Measurements from ENCODE around the gene CA9.

The CA9 gene

GRCh38 chr9:35716230-35716629, 42.5 kb downstream of the CA9 start:
- Mint-ChIP-seq H3K4me3 (no peak overlapping the region), H3K27me3 (no peaks in the 10 kb centered on the region), H3K36me3 (ENCODE audit: low read depth) (no peaks in the 10 kb centered on the region), H3K4me1 (ENCODE audit: low read depth) (peaks cover 11% of the 10 kb centered on the region), H3K9me3 (no peaks in the 10 kb centered on the region), H3K27ac (no peak overlapping the region)
- intact Hi-C loops (cut with micrococcal nuclease) = no loop called here

- no peak overlapping the region for H3K27ac Mint-ChIP-seq
These were observed 43.6 kb downstream of the CA9 start for GRCh38 chr9:35717132-35717870.

GRCh38 chr9:35718721-35719511, 45.2 kb downstream of the CA9 start:
- no peaks in the 10 kb centered on the region for H3K36me3 Mint-ChIP-seq (ENCODE audit: low read depth)
- intact Hi-C loops (cut with micrococcal nuclease) = no loop called here
- H3K4me3 Mint-ChIP-seq = no peak overlapping the region
- H3K9me3 Mint-ChIP-seq = no peaks in the 10 kb centered on the region
- no peaks in the 10 kb centered on the region for H3K27me3 Mint-ChIP-seq
- H3K4me1 Mint-ChIP-seq (ENCODE audit: low read depth) = peaks cover 22% of the 10 kb centered on the region
- H3K27ac Mint-ChIP-seq = no peak overlapping the region

More at GRCh38 chr9:35717132-35717870, 43.6 kb downstream of the CA9 start:
- Mint-ChIP-seq H3K4me3 (no peak overlapping the region), H3K36me3 (ENCODE audit: low read depth) (no peaks in the 10 kb centered on the region), H3K4me1 (ENCODE audit: low read depth) (peaks cover 21% of the 10 kb centered on the region), H3K27me3 (no peaks in the 10 kb centered on the region), H3K9me3 (no peaks in the 10 kb centered on the region)
- intact Hi-C loops (cut with micrococcal nuclease) = no loop called here

GRCh38 chr9:35719546-35719945, 45.8 kb downstream of the CA9 start:
- no peak overlapping the region for H3K27ac Mint-ChIP-seq
- H3K4me3 Mint-ChIP-seq = no peak overlapping the region
- no peaks in the 10 kb centered on the region for H3K36me3 Mint-ChIP-seq (ENCODE audit: low read depth)
- intact Hi-C loops (cut with micrococcal nuclease) = no loop called here
- H3K27me3 Mint-ChIP-seq = no peaks in the 10 kb centered on the region
- H3K9me3 Mint-ChIP-seq = no peaks in the 10 kb centered on the region
- H3K4me1 Mint-ChIP-seq (ENCODE audit: low read depth) = peaks cover 22% of the 10 kb centered on the region

- Mint-ChIP-seq H3K36me3 (ENCODE audit: low read depth) (no peaks in the 10 kb centered on the region), H3K27ac (no peak overlapping the region), H3K27me3 (no peaks in the 10 kb centered on the region), H3K9me3 (no peaks in the 10 kb centered on the region), H3K4me1 (ENCODE audit: low read depth) (peaks cover 22% of the 10 kb centered on the region), H3K4me3 (no peak overlapping the region)
- intact Hi-C loops (cut with micrococcal nuclease) = no loop called here
These were observed 49.7 kb downstream of the CA9 start for GRCh38 chr9:35723426-35723825.

GRCh38 chr9:35723908-35724307, 50.2 kb downstream of the CA9 start:
- no peak overlapping the region for H3K27ac Mint-ChIP-seq
- intact Hi-C loops (cut with micrococcal nuclease) = no loop called here
- H3K9me3 Mint-ChIP-seq = no peaks in the 10 kb centered on the region
- no peaks in the 10 kb centered on the region for H3K36me3 Mint-ChIP-seq (ENCODE audit: low read depth)
- H3K4me1 Mint-ChIP-seq (ENCODE audit: low read depth) = peaks cover 21% of the 10 kb centered on the region
- H3K27me3 Mint-ChIP-seq = no peaks in the 10 kb centered on the region
- H3K4me3 Mint-ChIP-seq = no peak overlapping the region

- intact Hi-C loops (cut with micrococcal nuclease) = no loop called here
- no peaks in the 10 kb centered on the region for H3K9me3 Mint-ChIP-seq
- H3K27ac Mint-ChIP-seq = no peak overlapping the region
- H3K36me3 Mint-ChIP-seq (ENCODE audit: low read depth) = no peaks in the 10 kb centered on the region
- no peak overlapping the region for H3K4me3 Mint-ChIP-seq
- no peaks in the 10 kb centered on the region for H3K27me3 Mint-ChIP-seq
- H3K4me1 Mint-ChIP-seq (ENCODE audit: low read depth) = peaks cover 11% of the 10 kb centered on the region
These were observed 51.6 kb downstream of the CA9 start for GRCh38 chr9:35725362-35725761.

- no peaks in the 10 kb centered on the region for H3K27me3 Mint-ChIP-seq
- peaks cover 5% of the 10 kb centered on the region for H3K4me1 Mint-ChIP-seq (ENCODE audit: low read depth)
- no peak overlapping the region for H3K27ac Mint-ChIP-seq
- intact Hi-C loops (cut with micrococcal nuclease) = no loop called here
- peaks cover 9% of the 10 kb centered on the region for H3K36me3 Mint-ChIP-seq (ENCODE audit: low read depth)
- no peaks in the 10 kb centered on the region for H3K9me3 Mint-ChIP-seq
- H3K4me3 Mint-ChIP-seq = peak overlapping the region; percentile 41
These were observed 53.2 kb downstream of the CA9 start for GRCh38 chr9:35726931-35727330.

GRCh38 chr9:35727676-35728040, 53.9 kb downstream of the CA9 start:
- H3K9me3 Mint-ChIP-seq = no peaks in the 10 kb centered on the region
- H3K27ac Mint-ChIP-seq = no peak overlapping the region
- intact Hi-C loops (cut with micrococcal nuclease) = no loop called here
- H3K4me1 Mint-ChIP-seq (ENCODE audit: low read depth) = peaks cover 2% of the 10 kb centered on the region
- H3K27me3 Mint-ChIP-seq = no peaks in the 10 kb centered on the region
- no peak overlapping the region for H3K4me3 Mint-ChIP-seq
- H3K36me3 Mint-ChIP-seq (ENCODE audit: low read depth) = peaks cover 10% of the 10 kb centered on the region

- Mint-ChIP-seq H3K4me3 (no peak overlapping the region), H3K36me3 (ENCODE audit: low read depth) (peaks cover 10% of the 10 kb centered on the region), H3K9me3 (no peaks in the 10 kb centered on the region), H3K27ac (no peak overlapping the region), H3K27me3 (no peaks in the 10 kb centered on the region), H3K4me1 (ENCODE audit: low read depth) (peaks cover 8% of the 10 kb centered on the region)
- intact Hi-C loops (cut with micrococcal nuclease) = no loop called here
These were observed 54.6 kb downstream of the CA9 start for GRCh38 chr9:35728041-35728971.

GRCh38 chr9:35729101-35729500, 55.4 kb downstream of the CA9 start:
- intact Hi-C loops (cut with micrococcal nuclease) = no loop called here
- H3K4me3 Mint-ChIP-seq = no peak overlapping the region
- peaks cover 10% of the 10 kb centered on the region for H3K36me3 Mint-ChIP-seq (ENCODE audit: low read depth)
- no peaks in the 10 kb centered on the region for H3K9me3 Mint-ChIP-seq
- no peaks in the 10 kb centered on the region for H3K27me3 Mint-ChIP-seq
- H3K4me1 Mint-ChIP-seq (ENCODE audit: low read depth) = peaks cover 9% of the 10 kb centered on the region
- no peak overlapping the region for H3K27ac Mint-ChIP-seq

GRCh38 chr9:35729700-35730485, 56.2 kb downstream of the CA9 start:
- Mint-ChIP-seq H3K9me3 (no peaks in the 10 kb centered on the region), H3K27me3 (no peaks in the 10 kb centered on the region), H3K4me3 (no peak overlapping the region), H3K27ac (no peak overlapping the region), H3K36me3 (ENCODE audit: low read depth) (peaks cover 13% of the 10 kb centered on the region), H3K4me1 (ENCODE audit: low read depth) (peaks cover 10% of the 10 kb centered on the region)
- intact Hi-C loops (cut with micrococcal nuclease) = loop anchor here (5.0 kb wide), 1 partner anchor 628 kb away; the partner anchor contains the start of gene STOML2

GRCh38 chr9:35730486-35730854, 56.7 kb downstream of the CA9 start:
- H3K9me3 Mint-ChIP-seq = no peaks in the 10 kb centered on the region
- H3K4me3 Mint-ChIP-seq = no peak overlapping the region
- H3K36me3 Mint-ChIP-seq (ENCODE audit: low read depth) = peaks cover 19% of the 10 kb centered on the region
- H3K27ac Mint-ChIP-seq = no peak overlapping the region
- peaks cover 16% of the 10 kb centered on the region for H3K4me1 Mint-ChIP-seq (ENCODE audit: low read depth)
- intact Hi-C loops (cut with micrococcal nuclease) = loop anchor here (5.0 kb wide), 1 partner anchor 628 kb away; the partner anchor contains the start of gene STOML2
- H3K27me3 Mint-ChIP-seq = no peaks in the 10 kb centered on the region

Measured in dendritic cell treated with granulocyte-macrophage colony-stimulating factor and Interleukin-4, amounts not matched to agents 40 ng/mL and 50 ng/mL, for 4 days (primary cell).